D341Med (cell line): ENCODE results near the gene RAB11FIP3.
A peak's percentile ranks its signal among the peaks of the same experiment; 100 is the strongest.
"Not testable (repeated sequence)": the region's sequence is repeated elsewhere in the genome, so short reads cannot be mapped to it uniquely, and the experiment has no call there.

Experiments used
- DNase-seq: peaks from one replicate; pipeline ENCODE4 v3.0.0; 2012; ENCODE audit warnings: low spot score

RAB11FIP3 gene

DNA sequence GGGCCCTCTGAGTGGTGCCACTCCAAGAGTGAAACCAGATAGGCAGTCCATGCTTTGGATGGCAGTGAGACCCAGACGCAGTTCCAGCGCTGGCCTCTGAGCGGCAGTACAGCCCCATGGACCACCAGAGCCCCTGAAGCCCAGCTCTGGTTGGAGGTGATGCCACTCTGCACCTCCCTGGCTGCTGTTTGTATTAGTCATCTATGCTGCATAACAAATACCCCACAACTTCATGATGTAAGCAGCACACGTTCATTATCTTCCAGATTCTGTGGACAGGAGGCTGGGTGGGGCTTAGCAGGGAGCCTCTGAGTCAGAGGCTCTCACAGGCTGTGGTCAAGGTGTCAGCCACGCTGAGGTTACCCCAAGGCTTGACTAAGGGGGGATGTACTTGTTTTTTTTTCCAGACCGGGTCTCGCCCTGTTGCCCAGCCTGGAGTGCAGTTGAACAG, 33.5 kb upstream of the RAB11FIP3 start:
- DNase-seq = peak; percentile 80

DNA sequence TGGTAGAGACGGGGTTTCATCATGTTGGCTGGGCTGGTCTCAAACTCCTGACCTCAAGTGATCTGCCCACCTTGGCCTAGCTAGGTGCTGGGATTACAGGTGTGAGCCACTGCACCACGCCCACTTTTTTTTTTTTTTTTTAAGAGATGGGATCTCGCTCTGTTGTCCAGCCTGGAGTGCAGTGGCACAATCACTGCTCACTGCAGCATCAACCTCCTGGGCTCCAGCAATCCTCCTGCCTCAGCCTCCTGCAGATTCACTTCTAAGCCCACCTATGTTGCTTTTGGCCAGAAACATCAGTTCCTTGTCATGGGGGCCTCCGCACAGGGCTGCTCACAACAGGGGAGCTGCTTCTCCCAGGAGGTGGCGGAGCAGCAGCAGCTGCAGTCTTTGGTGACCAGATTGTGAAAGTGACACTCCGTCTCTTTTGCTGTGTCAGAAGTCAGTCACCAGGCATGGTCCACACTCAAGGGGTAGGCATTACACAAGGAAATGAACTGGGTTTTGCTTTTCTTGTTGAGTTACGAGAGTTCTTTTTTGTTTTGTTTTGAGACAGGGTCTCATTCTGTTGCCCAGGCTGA, 32.9 kb upstream of the RAB11FIP3 start:
- no peak for DNase-seq

DNA sequence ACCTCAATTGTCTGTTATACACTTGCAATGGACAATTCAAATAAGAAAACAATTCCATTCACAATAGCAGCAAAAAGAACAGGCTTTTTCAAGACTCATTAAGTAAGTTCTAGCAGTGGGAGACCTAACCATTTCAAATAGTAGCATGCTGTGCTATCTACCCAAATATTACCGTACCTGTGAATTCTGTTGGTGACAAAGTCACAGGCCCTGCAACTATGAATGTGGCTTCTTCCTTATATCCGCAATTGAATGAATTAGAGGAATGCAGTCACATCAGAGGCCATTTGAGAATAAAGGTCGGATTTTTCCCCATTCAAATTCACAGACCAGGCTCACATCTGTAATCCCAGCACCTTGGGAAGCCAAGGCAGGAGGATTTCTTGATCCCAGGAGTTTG, 29.2 kb upstream of the RAB11FIP3 start:
- DNase-seq = no peak

DNA sequence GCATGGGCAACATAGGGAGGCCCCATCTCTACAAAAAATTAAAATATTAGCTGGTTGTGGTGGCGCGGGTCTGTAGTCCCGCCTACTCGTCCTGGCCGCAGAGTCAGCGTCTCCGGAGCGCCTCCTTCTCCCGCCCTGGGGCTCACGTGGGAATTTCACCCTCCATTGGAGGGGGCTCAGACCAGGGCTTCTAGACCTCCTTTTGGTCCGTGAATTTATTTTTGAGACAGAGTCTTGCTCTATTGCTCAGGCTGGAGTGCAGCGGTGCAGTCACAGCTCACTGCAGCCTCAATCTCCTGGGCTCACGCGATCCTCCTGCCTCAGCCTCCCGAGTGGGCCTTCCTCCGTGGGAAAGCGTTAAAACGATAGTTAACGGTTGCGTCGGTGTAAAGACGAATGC, 28.8 kb upstream of the RAB11FIP3 start:
- DNase-seq = peak; percentile 80

DNA sequence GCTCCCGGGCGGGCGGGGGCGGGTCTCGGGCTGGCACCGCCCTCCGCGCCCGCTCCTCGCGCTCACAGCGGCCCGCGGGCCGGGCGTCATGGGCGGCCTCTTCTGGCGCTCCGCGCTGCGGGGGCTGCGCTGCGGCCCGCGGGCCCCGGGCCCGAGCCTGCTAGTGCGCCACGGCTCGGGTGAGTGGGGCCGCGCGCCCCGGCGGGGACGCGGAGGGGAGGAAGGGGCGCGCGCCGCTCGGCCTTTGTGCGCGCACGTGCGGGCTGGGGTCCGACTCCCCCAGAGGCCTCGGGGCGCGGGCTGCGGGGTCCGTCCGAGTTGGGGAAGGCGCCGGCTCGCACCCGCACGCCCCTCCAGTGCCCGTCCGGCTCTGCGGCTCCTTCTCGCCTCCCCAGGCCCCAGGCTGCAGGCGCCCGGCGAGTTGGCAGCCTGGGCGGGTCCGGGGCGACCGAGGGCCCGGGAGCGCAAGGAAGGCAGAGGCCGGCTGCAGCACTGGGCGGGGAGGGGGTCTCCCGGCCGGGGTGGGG, 28.3 kb upstream of the RAB11FIP3 start, which contains the start of gene NME4:
TSS of gene NME4 (plus strand) at position 65 of the 527 bp plus-strand sequence. CDS start at position 89, 24 bp downstream.
- DNase-seq = peak; percentile 81

DNA sequence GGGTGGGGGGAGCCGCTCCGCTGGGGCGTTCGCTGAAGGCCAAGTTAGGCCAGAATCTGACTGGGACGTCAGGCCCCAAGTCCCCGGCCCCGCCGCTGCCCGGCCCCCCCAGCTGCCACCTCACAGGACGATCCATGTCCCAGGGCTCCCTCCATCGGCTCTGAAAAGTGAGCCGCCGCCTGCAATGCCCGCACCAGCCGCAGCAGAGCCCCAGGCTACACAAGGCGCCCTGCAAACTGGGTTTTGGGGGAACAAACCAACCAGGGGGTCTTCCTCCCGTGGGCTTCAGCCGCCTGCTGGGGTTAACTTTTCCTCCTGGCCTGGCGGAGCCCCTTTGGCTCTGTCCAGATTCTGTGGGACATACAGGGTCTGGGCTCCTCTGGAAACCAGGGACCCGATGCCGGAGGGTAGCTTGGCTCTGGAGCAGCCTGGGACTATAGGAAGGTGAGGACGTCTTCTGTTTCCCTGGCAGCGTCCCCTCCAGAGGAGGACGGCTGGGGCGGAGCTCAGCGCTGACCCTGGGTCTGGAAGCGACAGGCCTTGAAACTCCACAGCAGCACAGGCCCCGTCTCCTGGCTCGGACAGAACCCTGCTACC, 27.6 kb upstream of the RAB11FIP3 start:
- peak; percentile 81 for DNase-seq

DNA sequence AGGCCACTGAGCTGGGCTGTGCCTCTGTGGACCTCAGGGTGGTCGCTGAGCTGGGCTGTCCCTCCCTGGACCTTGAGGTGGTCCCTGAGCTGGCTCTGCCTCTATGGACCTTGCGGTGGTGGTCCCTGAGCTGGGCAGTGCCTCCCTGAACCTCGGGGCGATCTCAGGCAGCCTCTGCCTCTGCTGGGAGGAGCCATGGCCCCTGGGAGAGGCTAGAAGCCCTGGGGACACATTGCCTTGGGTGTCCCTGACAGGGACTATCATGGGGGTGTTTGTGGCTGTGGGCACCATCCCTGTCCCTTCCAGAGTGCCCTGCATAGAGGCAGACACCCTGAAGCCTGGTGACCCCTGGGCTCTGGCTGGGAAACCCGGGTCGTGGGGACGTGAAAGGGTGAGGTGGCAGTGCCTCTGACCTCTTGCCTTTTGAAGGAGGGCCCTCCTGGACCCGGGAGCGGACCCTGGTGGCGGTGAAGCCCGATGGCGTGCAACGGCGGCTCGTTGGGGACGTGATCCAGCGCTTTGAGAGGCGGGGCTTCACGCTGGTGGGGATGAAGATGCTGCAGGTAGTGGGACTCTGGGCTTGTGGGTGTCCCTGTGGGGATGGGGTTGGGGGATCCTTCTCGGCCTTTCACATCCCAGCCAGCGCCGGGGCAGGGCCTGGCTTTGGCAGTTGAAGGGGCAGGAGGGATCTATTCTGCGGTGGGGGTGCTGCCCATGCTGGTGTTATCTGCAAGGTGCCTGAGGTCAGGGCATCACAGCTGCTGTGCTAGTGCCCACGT, 26.7 kb upstream of the RAB11FIP3 start:
- DNase-seq = no peak

DNA sequence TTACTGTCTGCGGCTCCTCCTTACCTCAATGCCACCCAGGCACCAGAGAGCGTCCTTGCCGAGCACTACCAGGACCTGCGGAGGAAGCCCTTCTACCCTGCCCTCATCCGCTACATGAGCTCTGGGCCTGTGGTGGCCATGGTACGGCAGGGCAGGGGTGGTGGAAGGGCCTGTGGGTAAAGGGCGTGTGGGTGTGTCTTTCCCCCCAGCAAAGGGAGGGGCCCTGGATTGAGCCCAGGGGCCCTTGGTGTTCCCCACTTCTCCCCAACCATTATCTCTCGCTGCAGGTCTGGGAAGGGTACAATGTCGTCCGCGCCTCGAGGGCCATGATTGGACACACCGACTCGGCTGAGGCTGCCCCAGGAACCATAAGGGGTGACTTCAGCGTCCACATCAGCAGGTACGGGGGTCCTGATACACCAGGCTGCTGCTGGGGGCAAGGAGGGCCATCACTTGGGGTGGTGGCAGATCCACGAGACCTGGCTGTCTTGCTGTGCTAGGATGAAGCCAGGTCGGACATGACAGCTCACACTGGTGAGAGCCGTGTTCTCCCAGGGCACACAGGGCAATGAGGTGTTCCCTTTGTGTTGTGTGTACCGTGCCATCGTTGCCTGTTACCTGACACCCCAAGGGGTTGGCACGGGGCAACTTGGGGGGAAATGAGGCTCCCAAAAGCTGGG, 26.0 kb upstream of the RAB11FIP3 start:
- no peak for DNase-seq

DNA sequence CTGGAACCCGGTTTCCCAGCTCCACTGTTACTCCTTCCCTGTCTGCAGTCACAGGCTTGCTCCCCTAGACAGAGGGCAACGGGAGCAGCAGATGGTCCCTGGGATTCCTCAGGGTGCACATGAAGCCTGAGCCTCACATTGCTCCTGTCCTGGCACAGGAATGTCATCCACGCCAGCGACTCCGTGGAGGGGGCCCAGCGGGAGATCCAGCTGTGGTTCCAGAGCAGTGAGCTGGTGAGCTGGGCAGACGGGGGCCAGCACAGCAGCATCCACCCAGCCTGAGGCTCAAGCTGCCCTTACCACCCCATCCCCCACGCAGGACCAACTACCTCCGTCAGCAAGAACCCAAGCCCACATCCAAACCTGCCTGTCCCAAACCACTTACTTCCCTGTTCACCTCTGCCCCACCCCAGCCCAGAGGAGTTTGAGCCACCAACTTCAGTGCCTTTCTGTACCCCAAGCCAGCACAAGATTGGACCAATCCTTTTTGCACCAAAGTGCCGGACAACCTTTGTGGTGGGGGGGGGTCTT, 25.3 kb upstream of the RAB11FIP3 start:
- no peak for DNase-seq

DNA sequence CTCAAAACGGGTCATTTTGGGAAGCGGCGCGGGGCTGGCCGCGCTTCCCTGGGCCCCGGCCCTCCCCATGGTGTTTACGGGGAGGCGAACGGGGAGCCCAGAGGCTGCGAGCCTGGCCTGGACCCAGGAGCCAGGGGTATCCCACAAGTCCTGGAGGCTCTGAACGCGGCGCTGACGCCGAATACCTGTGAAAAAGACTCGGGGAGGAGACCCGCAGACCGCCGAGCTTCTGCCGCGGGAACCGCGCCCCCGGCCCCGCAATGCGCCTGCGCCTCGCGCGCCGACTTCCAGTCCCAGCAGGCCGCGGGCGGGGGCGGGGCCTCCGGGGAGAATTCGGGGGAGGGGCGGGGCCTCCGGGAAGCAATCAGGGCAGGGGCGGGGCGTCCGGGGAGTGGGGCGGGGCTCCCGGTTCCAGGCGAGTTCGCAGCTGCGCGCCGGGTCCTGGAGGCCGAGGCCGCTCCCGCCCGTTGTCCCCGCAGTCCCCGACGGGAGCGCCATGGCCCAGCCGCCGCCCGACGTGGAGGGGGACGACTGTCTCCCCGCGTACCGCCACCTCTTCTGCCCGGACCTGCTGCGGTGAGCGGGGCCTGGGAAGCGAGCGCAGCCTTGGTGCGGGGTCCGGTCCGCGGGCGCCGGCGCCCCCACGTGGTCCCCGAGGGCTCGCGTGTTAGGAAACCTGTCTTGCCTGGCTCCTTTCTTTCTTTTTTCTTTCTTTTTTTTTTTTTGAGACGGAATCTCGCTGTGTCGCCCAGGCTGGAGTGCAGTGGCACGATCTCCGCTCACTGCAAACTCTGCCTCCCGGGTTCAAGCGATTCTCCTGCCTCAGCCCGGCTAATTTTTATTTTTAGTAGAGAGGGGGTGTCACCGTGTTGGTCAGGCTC, 23.7 kb upstream of the RAB11FIP3 start, which contains the start of gene DECR2:
TSS of gene DECR2 (plus strand) at position 418 of the 881 bp plus-strand sequence. CDS start at position 497, 79 bp downstream.
- peak; percentile 95 for DNase-seq

DNA sequence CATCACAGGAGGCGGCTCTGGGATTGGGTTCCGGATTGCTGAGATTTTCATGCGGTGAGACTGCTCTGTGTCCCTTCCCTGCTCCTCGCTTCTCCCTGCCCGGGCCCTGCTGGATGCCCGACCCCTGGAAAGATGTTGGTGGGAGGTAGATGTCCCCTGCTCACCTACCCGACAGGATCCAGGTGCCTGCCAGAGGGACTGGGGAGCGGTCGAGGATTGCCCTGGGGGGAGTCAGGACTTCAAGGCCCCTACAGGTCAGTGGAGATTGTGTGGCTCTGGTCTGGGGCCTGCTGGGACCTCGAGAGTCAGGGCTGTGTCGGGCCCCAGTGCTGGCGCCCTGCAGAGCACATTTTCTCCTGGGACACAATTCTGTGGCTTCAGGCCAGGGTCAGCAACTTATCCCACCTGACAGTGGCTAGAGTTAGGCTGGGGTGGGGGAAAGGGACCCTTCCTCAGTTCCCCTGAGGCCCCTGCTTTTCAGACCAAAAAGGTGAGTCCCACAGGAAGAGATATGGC, 20.4 kb upstream of the RAB11FIP3 start:
- DNase-seq = peak; percentile 21

DNA sequence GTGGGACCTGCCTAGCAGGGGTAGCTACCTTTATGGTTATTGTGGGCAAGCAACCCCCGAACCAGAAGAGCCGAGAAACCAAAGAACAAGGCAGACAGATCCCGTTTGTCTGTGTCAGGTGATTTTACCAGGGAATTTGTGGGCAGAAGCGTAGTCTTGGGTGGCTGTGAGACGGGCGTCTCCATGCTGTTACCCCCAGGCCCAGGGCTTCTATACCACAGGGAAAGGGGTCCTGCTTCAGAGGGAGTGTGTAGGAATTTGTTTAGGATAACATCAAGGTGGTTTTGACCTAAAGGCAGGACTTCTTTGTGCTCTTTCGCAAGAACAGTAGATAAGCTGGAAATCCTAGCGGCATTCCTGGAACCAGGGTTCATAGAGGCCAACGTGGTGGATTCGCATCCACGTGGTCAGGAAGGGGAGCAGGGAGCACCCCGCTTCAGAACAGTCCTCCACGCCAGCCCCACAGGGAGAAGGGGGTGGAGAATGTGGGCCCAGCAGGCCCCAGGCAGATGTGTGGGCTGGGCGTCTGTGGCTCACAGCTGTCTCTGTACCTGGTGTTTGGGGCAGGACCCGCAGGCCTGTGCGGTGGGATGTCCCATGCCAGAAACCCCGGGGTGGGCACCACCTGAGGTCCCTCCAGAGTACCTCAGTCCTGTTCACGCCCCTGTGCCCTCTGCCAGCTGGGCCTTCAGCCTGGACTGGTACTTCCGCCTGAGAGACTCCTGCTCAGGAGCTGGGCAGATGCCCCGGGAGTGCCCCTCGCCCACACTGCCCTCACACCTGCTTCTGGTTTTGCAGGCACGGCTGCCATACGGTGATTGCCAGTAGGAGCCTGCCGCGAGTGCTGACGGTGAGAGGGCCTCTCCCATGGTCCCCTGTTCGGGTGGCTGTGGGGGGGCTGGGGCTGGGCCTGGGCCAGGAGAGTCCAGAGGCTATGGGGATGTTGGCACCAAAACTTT, 19.6 kb upstream of the RAB11FIP3 start:
- peak; percentile 18 for DNase-seq

DNA sequence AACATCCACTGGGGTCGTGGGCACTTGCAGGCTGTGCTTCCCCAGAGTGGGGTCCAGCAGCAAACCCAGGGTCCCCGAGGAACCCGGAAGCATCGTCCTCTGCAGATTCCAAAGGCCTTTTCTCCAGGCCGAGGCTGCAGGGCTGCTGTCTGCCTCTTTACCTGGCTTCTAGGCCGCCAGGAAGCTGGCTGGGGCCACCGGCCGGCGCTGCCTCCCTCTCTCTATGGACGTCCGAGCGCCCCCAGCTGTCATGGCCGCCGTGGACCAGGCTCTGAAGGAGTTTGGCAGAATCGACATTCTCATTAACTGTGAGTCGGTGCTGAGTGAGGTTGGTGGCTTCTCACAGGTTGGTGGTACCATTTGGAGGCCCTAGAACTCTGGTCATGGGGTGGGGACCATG, 18.2 kb upstream of the RAB11FIP3 start:
- peak; percentile 15 for DNase-seq

DNA sequence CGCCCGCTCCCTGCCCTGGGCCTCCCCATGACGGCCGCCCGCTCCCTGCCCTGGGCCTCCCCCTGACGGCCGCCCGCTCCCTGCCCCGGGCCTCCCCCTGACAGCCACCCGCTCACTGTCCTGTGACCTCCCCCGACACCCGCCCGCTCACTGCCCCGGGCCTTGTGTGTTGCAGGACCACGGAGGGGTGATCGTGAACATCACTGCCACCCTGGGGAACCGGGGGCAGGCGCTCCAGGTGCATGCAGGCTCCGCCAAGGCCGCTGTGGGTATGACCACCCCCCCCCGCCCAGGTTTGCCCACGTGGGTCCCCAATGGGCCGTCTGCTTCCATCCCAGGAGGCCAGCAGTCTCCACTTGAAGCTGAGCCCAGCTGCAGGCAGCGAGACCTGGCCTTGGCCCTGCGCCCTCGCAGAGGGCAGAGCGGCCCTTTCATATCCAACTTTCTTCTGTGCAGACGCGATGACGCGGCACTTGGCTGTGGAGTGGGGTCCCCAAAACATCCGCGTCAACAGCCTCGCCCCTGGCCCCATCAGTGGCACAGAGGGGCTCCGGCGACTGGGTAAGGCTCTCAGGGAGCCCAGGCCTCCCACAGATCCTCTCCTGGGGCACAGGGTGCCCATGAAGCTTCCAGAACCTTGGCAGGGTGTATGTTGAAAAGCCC, 14.8 kb upstream of the RAB11FIP3 start:
- DNase-seq = no peak

DNA sequence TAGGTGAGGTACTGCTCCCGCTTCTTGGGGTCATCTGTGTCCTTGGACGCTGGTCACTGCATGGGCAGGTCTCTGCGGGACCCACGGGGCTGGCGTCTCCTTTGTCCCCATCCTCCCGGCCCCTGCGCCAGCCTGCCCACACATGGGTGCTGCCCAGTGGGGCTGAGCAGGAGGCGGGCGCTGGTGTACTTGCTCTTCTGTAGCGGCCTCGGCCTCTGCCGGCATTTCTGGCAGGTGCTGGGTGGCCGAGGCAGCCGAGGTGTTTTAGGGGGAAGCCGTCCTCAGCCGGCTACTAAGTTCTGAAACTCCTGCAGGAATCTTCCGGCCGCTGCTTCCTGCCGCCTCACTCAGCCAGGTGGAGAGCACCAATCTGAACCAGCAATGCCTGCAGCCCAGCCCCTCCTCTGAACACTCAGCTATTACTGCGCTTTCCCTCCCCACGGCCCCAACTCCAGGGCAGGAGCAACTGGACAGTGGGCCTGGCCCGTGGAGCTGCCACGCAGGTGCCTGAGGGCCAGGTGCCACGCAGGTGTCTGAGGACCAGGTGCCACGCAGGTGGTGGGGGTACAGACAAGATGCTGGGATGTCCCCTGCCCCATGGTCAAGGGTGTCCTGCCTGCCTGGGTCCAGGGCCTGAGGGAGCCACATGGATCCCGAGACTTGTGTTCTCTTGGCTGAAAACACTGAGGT, 13.7 kb upstream of the RAB11FIP3 start:
- DNase-seq = no peak

DNA sequence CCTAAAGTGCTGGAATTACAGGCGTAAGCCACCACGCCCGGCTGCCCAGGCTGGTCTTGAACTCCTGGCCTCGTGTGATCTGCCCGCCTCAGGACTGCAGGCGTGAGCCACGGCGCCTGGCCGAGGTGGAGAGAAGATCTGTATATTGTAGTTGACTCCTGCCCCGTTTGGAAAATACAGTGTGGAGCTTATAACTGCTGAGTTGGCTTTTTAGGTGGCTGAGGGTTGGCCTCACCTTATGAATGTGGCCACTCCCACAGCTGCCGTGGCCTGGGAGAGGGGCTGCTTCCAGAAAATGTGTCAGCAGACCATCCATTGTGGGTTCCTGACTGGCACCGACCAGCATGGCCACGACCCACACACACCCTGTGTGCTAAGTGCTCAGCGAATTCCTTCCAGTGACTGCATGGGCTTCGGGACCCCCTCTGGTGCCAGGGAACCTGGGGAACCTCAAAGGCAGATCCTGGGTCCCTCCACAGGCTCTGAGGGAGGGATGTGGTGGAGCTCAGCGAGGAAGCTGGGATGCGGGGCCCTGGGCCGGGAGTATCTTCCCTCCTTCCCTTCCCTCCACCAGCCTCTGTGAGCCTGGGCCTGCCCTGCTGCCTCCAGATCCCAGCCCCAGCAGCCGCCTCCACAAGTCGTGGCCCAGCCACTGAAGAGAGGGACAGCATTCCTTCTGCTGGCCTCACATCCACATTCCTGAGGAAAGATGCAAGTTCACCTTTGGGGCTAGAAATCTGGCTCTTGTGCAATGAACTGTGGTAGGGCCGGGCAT, 10.9 kb upstream of the RAB11FIP3 start:
- no peak for DNase-seq

DNA sequence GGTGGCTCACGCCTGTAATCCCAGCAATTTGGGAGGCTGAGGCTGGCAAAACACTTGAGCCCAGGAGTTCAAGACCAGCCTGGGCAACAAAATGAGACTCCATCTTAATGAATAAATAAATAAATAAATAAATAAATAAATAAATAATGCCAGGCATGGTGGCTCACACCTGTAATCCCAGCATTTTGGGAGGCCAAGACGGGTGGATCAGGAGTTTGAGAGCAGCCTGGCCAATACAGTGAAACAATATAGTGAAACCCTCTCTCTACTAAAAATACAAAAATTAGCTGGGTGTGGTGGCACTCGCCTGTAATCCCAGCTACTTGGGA, 10.3 kb upstream of the RAB11FIP3 start:
- DNase-seq = not testable (repeated sequence)

DNA sequence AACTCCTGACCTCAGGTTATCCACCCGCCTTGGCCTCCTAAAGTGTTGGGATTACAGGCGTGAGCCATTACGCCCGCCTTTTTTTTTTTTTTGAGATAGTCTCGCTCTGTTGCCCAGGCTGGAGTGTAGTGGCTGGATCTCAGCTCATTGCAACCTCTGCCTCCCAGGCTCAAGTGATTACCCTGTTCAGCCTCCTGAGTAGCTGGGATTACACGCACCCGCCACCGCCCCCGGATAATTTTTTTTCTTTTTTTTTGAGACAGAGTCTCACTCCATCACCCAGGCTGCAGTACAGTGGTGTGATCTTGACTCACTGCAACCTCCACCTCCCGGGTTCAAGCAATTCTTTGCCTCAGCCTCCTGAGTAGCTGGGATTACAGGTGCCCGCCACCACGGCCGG, 3.3 kb upstream of the RAB11FIP3 start:
- DNase-seq = not testable (repeated sequence)
